ENCODE results near the gene ANXA4. TPM values are rescaled to one million over a fixed set of nuclear protein-coding genes. Genes with fewer than 3 reads are reported as not detected.

The ANXA4 gene
- total and polyA plus RNA-seq, 2 of the 13 experiments (the other 11 are each of a cell fraction or from before 2014, with no cell fraction given) = 155 to 168 TPM

DNA sequence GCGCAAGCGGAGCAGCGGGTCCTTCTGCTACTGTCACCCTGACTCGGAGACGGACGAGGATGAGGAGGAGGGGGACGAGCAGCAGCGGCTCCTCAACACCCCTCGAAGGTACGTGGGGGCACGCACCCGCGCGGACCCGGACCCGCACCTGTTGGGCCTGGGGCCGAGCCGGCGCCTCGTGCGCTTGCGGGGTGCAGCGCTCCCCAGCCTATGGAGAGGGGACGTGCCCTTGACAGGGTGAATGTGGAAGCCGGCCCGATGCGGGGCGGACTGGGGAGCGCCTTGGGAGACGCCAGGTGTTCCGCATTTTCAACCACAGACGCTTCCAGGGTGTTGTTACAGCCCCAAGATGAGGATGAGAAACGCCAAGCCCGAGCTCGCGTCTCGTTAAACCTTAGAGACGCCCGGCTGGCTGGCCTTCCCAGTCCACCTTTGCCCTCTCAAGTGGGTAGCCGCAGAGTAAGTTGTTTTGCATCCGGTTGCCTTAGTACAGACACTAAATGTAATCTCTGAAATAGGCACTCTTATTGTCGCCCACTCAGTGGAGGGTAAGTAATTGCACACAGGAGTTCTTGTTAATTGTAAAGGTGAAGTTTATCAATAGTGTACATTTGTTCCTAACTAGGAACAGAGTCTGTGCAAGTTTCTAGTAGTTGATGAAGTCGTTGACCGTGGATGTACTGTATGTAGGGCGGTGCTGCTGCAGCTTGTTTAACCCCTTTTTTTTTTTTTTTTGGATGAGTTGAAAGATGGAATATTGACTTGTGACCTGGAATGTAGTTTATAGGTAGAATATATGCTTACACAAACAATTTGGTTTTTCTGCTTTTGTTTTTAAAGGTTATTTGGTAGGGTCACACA, 88.3 kb downstream of the ANXA4 start (continued):
- no peak for TF ChIP-seq KLF13 (CRISPR knock-in tag; IDR thresholded peaks at IDR 0.05)
- TF ChIP-seq MAFK (conservative IDR thresholded peaks at IDR 0.05 in 1 of 2, IDR thresholded peaks at IDR 0.05 in 1 of 2; ENCODE audit: low read length in 2 of 2) = 0 out of 4 replicates have a peak, but pooled peaks of 1 of the 2 experiments have one; percentile 0
- TF ChIP-seq, protein P1, sequence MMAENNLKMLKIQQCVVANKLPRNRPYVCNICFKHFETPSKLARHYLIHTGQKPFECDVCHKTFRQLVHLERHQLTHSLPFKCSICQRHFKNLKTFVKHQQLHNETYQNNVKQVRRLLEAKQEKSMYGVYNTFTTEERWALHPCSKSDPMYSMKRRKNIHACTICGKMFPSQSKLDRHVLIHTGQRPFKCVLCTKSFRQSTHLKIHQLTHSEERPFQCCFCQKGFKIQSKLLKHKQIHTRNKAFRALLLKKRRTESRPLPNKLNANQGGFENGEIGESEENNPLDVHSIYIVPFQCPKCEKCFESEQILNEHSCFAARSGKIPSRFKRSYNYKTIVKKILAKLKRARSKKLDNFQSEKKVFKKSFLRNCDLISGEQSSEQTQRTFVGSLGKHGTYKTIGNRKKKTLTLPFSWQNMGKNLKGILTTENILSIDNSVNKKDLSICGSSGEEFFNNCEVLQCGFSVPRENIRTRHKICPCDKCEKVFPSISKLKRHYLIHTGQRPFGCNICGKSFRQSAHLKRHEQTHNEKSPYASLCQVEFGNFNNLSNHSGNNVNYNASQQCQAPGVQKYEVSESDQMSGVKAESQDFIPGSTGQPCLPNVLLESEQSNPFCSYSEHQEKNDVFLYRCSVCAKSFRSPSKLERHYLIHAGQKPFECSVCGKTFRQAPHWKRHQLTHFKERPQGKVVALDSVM (CRISPR knock-in tag; IDR thresholded peaks at IDR 0.05) = no peak
- no peak for TF ChIP-seq RBM22 (optimal IDR thresholded peaks at IDR 0.05; ENCODE audit: low read length)
- TF ChIP-seq, protein P2, sequence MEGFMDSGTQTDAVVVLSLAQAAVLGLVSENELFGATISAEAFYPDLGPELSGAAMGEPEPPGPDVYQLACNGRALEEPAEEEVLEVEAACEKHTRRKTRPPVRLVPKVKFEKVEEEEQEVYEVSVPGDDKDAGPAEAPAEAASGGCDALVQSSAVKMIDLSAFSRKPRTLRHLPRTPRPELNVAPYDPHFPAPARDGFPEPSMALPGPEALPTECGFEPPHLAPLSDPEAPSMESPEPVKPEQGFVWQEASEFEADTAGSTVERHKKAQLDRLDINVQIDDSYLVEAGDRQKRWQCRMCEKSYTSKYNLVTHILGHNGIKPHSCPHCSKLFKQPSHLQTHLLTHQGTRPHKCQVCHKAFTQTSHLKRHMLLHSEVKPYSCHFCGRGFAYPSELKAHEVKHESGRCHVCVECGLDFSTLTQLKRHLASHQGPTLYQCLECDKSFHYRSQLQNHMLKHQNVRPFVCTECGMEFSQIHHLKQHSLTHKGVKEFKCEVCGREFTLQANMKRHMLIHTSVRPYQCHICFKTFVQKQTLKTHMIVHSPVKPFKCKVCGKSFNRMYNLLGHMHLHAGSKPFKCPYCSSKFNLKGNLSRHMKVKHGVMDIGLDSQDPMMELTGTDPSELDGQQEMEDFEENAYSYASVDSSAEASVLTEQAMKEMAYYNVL (CRISPR knock-in tag; IDR thresholded peaks at IDR 0.05; ENCODE audit: borderline replicate concordance) = peak; percentile 52; the same call in 1 of the 2 replicates
- no peak for TF ChIP-seq MTA1 (CRISPR knock-in tag; IDR thresholded peaks at IDR 0.05; ENCODE audit: borderline replicate concordance)
- TF ChIP-seq TFDP1 (CRISPR knock-in tag; IDR thresholded peaks at IDR 0.05; ENCODE audit: borderline replicate concordance) = no peak
- 0 out of 2 replicates have a peak, but pooled peaks have one; percentile 7 for TF ChIP-seq RXRB (CRISPR knock-in tag; IDR thresholded peaks at IDR 0.05; ENCODE audit: borderline replicate concordance)
- TF ChIP-seq NR1H2 (CRISPR knock-in tag; IDR thresholded peaks at IDR 0.05; ENCODE audit: borderline replicate concordance, low read depth) = no peak
- TF ChIP-seq DR1 (CRISPR knock-in tag; IDR thresholded peaks at IDR 0.05) = no peak
- TF ChIP-seq POLR2A (IDR thresholded peaks at IDR 0.05; ENCODE audit: insufficient read depth in 1 of 2, low read depth in 2 of 2, low read length in 2 of 2) = 0 out of 4 replicates have a peak, but pooled peaks of 1 of the 2 experiments have one; percentile 27
- no peak for TF ChIP-seq ZNF12 (CRISPR knock-in tag; IDR thresholded peaks at IDR 0.05)
- no peak for TF ChIP-seq MTA3 (CRISPR knock-in tag; IDR thresholded peaks at IDR 0.05)
- no peak for TF ChIP-seq ZFP36L1 (CRISPR knock-in tag; IDR thresholded peaks at IDR 0.05)
- no peak for TF ChIP-seq THYN1 (CRISPR knock-in tag; IDR thresholded peaks at IDR 0.05; ENCODE audit: borderline replicate concordance, low read depth)
- no peak for TF ChIP-seq EP300 (IDR thresholded peaks at IDR 0.05; ENCODE audit: low read depth in 2 of 2, low read length in 2 of 2)
- no peak for TF ChIP-seq EP300 (CRISPR knock-in tag; IDR thresholded peaks at IDR 0.05; ENCODE audit: borderline replicate concordance)
- TF ChIP-seq TEAD2 (CRISPR knock-in tag; IDR thresholded peaks at IDR 0.05) = no peak
- no peak for TF ChIP-seq ETS1 (CRISPR knock-in tag; IDR thresholded peaks at IDR 0.05)
- no peak for TF ChIP-seq ATF5 (CRISPR knock-in tag; IDR thresholded peaks at IDR 0.05; ENCODE audit: low read depth)
- TF ChIP-seq ZNF83 (CRISPR knock-in tag; IDR thresholded peaks at IDR 0.05; ENCODE audit: borderline replicate concordance) = no peak
- TF ChIP-seq ZNF331 (CRISPR knock-in tag; IDR thresholded peaks at IDR 0.05) = no peak
- no peak for TF ChIP-seq NFKBIZ (CRISPR knock-in tag; IDR thresholded peaks at IDR 0.05)

All from HepG2 (cell line).